ENCODE data around the gene PTMS. TPM values are rescaled to one million over a fixed set of nuclear protein-coding genes. Genes with fewer than 3 reads are reported as not detected.
"Not testable (repeated sequence)": the region's sequence is repeated elsewhere in the genome, so short reads cannot be mapped to it uniquely, and the experiment has no call there.

Gene PTMS
- total RNA-seq, 1 donor from 2014 or later, result 480 TPM

GRCh38 chr12:6735448-6736191 is 30.5 kb upstream of the PTMS start:
- peaks cover 9% of the 10 kb centered on the region for H3K36me3 Mint-ChIP-seq (ENCODE audit: insufficient read depth)
- peak overlapping the region; percentile 11 for H3K27ac Mint-ChIP-seq
- TF ChIP-seq CTCF (IDR thresholded peaks at IDR 0.05; ENCODE audit: unreplicated experiment), result peak; percentile 89
- DNase-seq (ENCODE audit: low spot score, unreplicated experiment), result peak; percentile 51
- H3K4me3 Mint-ChIP-seq (ENCODE audit: low read depth), result no peak overlapping the region
- no peaks in the 10 kb centered on the region for H3K27me3 Mint-ChIP-seq
- no peaks in the 10 kb centered on the region for H3K9me3 Mint-ChIP-seq (ENCODE audit: low read depth)
- peaks cover 4% of the 10 kb centered on the region for H3K4me1 Mint-ChIP-seq (ENCODE audit: low read depth)

GRCh38 chr12:6736754-6737153 is 29.4 kb upstream of the PTMS start:
- Mint-ChIP-seq H3K27me3 (no peaks in the 10 kb centered on the region), H3K36me3 (ENCODE audit: insufficient read depth) (peaks cover 1% of the 10 kb centered on the region), H3K27ac (no peak overlapping the region), H3K4me1 (ENCODE audit: low read depth) (peaks cover 4% of the 10 kb centered on the region), H3K9me3 (ENCODE audit: low read depth) (no peaks in the 10 kb centered on the region), H3K4me3 (ENCODE audit: low read depth) (no peak overlapping the region)
- TF ChIP-seq CTCF (IDR thresholded peaks at IDR 0.05; ENCODE audit: unreplicated experiment), result no peak
- no peak for DNase-seq (ENCODE audit: low spot score, unreplicated experiment)

GRCh38 chr12:6742080-6742479 is 24.1 kb upstream of the PTMS start:
- not testable (repeated sequence) for H3K27me3 Mint-ChIP-seq; H3K4me3 Mint-ChIP-seq (ENCODE audit: low read depth); DNase-seq (ENCODE audit: low spot score, unreplicated experiment); H3K9me3 Mint-ChIP-seq (ENCODE audit: low read depth); H3K27ac Mint-ChIP-seq; H3K4me1 Mint-ChIP-seq (ENCODE audit: low read depth)
- peaks cover 12% of the 10 kb centered on the region for H3K36me3 Mint-ChIP-seq (ENCODE audit: insufficient read depth)

- Mint-ChIP-seq H3K4me3 (ENCODE audit: low read depth) (no peak overlapping the region), H3K27me3 (no peaks in the 10 kb centered on the region), H3K36me3 (ENCODE audit: insufficient read depth) (peaks cover 19% of the 10 kb centered on the region), H3K27ac (no peak overlapping the region), H3K9me3 (ENCODE audit: low read depth) (no peaks in the 10 kb centered on the region), H3K4me1 (ENCODE audit: low read depth) (no peaks in the 10 kb centered on the region)
- no peak for DNase-seq (ENCODE audit: low spot score, unreplicated experiment)
- TF ChIP-seq CTCF (IDR thresholded peaks at IDR 0.05; ENCODE audit: unreplicated experiment), result no peak
These were observed 23.3 kb upstream of the PTMS start for GRCh38 chr12:6742834-6743233.

GRCh38 chr12:6743300-6743699 is 22.9 kb upstream of the PTMS start:
- not testable (repeated sequence) for H3K27me3 Mint-ChIP-seq; DNase-seq (ENCODE audit: low spot score, unreplicated experiment); H3K27ac Mint-ChIP-seq; H3K4me1 Mint-ChIP-seq (ENCODE audit: low read depth); H3K4me3 Mint-ChIP-seq (ENCODE audit: low read depth); H3K9me3 Mint-ChIP-seq (ENCODE audit: low read depth)
- peaks cover 24% of the 10 kb centered on the region for H3K36me3 Mint-ChIP-seq (ENCODE audit: insufficient read depth)

GRCh38 chr12:6745741-6746525 is 20.2 kb upstream of the PTMS start:
- no peaks in the 10 kb centered on the region for H3K9me3 Mint-ChIP-seq (ENCODE audit: low read depth)
- H3K4me1 Mint-ChIP-seq (ENCODE audit: low read depth), result no peaks in the 10 kb centered on the region
- peaks cover 35% of the 10 kb centered on the region for H3K36me3 Mint-ChIP-seq (ENCODE audit: insufficient read depth)
- no peak for DNase-seq (ENCODE audit: low spot score, unreplicated experiment)
- TF ChIP-seq CTCF (IDR thresholded peaks at IDR 0.05; ENCODE audit: unreplicated experiment), result no peak
- no peaks in the 10 kb centered on the region for H3K27me3 Mint-ChIP-seq
- H3K4me3 Mint-ChIP-seq (ENCODE audit: low read depth), result no peak overlapping the region
- peak overlapping the region; percentile 65 for H3K27ac Mint-ChIP-seq
